ENCODE data around the gene AKT3.

GRCh38 chr1:243793298-243793697 is 56.7 kb downstream of the AKT3 start:
- TF ChIP-seq CTCF (IDR thresholded peaks at IDR 0.05) (no peak), POLR2A (IDR thresholded peaks at IDR 0.05) (no peak)

Measured in suprapubic skin (tissue), 3 donors.